ENCODE results near the gene FBF1.

- TF ChIP-seq ARNTL (CRISPR knock-in tag; IDR thresholded peaks at IDR 0.05; ENCODE audit: borderline replicate concordance, low read depth) (no peak), ISL1 (CRISPR knock-in tag; IDR thresholded peaks at IDR 0.05) (no peak), ZFP30 (CRISPR knock-in tag; IDR thresholded peaks at IDR 0.05) (no peak), SNAI2 (CRISPR knock-in tag; IDR thresholded peaks at IDR 0.05) (no peak), RARB (CRISPR knock-in tag; IDR thresholded peaks at IDR 0.05) (no peak), GLIS3 (CRISPR knock-in tag; IDR thresholded peaks at IDR 0.05) (no peak)
Measured at GRCh38 chr17:75872434-75873351, 68.1 kb downstream of the FBF1 start.
